Effector memory CD8-positive, alpha-beta T cell (primary cell): Measurements from ENCODE around the gene RABGGTB.
"Not testable (repeated sequence)": the region's sequence is repeated elsewhere in the genome, so short reads cannot be mapped to it uniquely, and the experiment has no call there.

ENCODE experiments used
- ATAC-seq: fragments of 150-1000 bp; cut with Tn5 transposase; replicated peaks from 2 replicates; pipeline ENCODE4 v1.10.0; 2021; ENCODE audit warnings: mild to moderate bottlenecking, moderate library complexity
- DNase-seq, 3 experiments: peaks; one replicate each; pipeline ENCODE4 v3.0.0; 2021
- H3K27ac Mint-ChIP-seq, 2 donors: one replicate each; pipeline ENCODE4 v1.8.0; 2022; ENCODE audit warnings: mild to moderate bottlenecking in 2 of 2, mixed read lengths in 2 of 2, moderate library complexity in 2 of 2
- H3K27me3 Mint-ChIP-seq, 2 donors: one replicate each; pipeline ENCODE4 v1.8.0; 2022; ENCODE audit warnings: mixed read lengths in 2 of 2
- H3K36me3 Mint-ChIP-seq: one replicate; pipeline ENCODE4 v1.8.0; 2022; ENCODE audit warnings: mild to moderate bottlenecking, moderate library complexity, mixed read lengths; ENCODE audit not compliant: insufficient read depth
- H3K4me1 Mint-ChIP-seq, 2 donors: one replicate each; pipeline ENCODE4 v1.8.0; 2022; ENCODE audit warnings: low read depth in 2 of 2, mixed read lengths in 2 of 2
- H3K4me3 Mint-ChIP-seq, 2 donors: one replicate each; pipeline ENCODE4 v1.8.0; 2022; ENCODE audit warnings: mild to moderate bottlenecking in 2 of 2, mixed read lengths in 2 of 2, moderate library complexity in 2 of 2
- H3K9me3 Mint-ChIP-seq, 2 donors: one replicate each; pipeline ENCODE4 v1.8.0; 2022; ENCODE audit warnings: mixed read lengths in 2 of 2
- total RNA-seq, 9 experiments: gene quantifications; one replicate each; lab custom pipeline; 2026; lab: John Stamatoyannopoulos, UW

Gene RABGGTB
- 107 to 353 (median 218) reads per million in 9 experiments for total RNA-seq

DNA sequence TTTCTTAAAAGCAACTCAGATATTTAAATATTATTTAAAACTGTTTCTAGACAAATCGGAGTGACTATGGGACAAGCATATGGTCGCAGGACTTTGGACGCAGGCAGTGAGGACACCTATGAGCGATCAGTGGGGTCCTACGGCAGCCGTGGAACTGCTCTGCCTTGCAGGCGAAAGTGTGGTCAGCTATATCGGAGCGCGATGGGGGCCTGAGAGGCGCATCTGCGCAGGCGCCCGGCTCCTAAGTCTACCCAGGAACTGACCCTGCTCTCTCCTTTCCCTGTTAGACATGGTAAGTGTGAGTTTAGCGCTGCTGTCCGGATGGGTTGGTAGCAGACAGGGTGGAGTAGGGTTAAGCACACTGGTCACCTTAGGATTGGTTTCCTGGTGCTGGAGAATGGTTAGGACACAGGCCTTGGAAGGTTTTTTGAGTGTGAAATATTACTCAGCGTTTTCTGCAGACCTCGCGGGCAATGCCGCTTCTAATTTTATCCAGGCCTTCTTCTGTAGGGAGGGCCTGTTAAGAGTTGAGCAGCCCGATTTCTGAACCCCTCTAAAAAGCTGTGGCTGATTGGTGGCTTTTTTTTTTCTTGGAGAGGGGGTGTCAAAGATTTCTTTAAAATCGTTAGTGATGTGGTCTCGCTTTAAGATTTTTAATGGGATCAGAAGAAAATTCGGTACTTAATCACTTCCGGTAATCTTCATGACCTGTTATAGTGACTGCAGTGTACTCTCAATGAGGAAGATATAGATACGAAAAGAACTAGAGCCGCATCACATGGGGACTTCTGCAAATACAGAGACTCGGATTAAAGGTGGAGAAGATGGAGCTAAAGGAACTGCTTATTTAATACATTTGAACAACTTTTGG is at the start of gene RABGGTB:
RABGGTB (plus strand) TSS at position 274 of the 871 bp plus-strand sequence; CDS start at position 290, 16 bp downstream.
- H3K4me1 Mint-ChIP-seq = peaks cover 34 to 60% of the 10 kb centered on the region in 2 donors
- ATAC-seq = peak; percentile 84

DNA sequence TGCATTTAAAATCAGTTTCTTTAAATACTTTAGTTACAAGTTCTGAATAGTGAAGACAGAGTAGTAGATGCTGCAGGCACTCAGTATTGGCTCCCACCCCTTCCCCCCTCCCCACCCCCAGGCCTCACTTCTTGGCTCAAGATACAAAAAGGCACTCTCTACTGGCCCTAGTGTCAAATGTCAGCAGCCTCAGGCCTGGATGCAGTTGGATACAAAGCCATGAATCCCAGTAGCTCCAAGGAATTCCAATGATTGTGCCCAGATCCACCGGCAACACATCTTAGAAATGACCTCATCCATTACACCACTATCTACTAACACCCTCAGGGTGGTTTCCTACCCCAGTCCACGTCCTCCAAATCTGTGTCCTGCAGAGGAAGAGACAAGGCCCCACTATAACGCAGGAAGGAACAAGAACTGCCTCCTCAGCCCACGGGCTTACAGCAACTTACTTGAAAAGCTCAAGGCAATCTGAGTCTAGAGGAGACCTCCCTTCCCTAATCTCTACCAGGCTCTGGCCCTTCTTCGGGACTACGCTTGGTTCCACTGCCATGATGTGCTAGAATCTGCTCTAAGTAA is 43.9 kb upstream of the RABGGTB start:
- H3K27ac Mint-ChIP-seq = no peak overlapping the region
- H3K4me3 Mint-ChIP-seq = no peak overlapping the region
- peaks cover 37% of the 10 kb centered on the region for H3K36me3 Mint-ChIP-seq

More for the DNA sequence above, at the start of gene RABGGTB:
- H3K27ac Mint-ChIP-seq = peak within 1 kb of the TSS; percentile 96
- no peaks in the 10 kb centered on the region for H3K27me3 Mint-ChIP-seq
- peak within 1 kb of the TSS; percentile 90 to 97 for H3K4me3 Mint-ChIP-seq
- peaks cover 59% of the 10 kb centered on the region for H3K36me3 Mint-ChIP-seq
- H3K9me3 Mint-ChIP-seq = no peaks in the 10 kb centered on the region
- peak; percentile 91 to 96 (median 94) for DNase-seq

DNA sequence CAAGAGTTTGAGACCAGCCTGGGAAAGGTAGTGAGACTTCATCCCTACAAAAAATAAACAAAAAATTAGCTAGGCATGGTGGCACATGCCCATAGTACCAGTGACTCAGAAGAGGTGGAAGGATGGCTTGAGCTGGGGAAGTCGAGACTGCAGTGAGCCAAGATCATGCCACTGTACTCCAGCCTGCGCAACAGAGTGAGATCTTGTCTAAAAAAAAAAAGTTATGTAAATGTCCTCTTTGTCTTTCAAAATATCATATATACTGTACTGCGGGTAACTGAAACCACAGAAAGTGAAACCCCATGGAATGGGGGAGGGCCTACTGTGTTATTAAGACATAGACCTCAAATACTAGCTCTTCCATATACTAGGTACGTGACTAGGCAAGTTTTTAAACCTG is 40.8 kb upstream of the RABGGTB start:
- ATAC-seq = no peak
- Mint-ChIP-seq H3K4me3 (no peak overlapping the region), H3K27ac (peak overlapping the region in 1 of 2 donors; percentile 58), H3K27me3 (no peaks in the 10 kb centered on the region), H3K36me3 (peaks cover 20% of the 10 kb centered on the region), H3K4me1 (peaks cover 0 to 3% of the 10 kb centered on the region in 2 donors), H3K9me3 (no peaks in the 10 kb centered on the region)
- DNase-seq = no peak

More for the DNA sequence above, 43.9 kb upstream of the RABGGTB start:
- peaks cover 0 to 3% of the 10 kb centered on the region in 2 donors for H3K4me1 Mint-ChIP-seq
- no peaks in the 10 kb centered on the region for H3K9me3 Mint-ChIP-seq
- ATAC-seq (no peak), DNase-seq (no peak)
- no peaks in the 10 kb centered on the region for H3K27me3 Mint-ChIP-seq

- not testable (repeated sequence) for ATAC-seq, H3K4me1 Mint-ChIP-seq, H3K4me3 Mint-ChIP-seq, H3K9me3 Mint-ChIP-seq, H3K27ac Mint-ChIP-seq, DNase-seq, H3K27me3 Mint-ChIP-seq
- peaks cover 20% of the 10 kb centered on the region for H3K36me3 Mint-ChIP-seq
These were observed 28.8 kb upstream of the RABGGTB start for GRCh38 chr1:75757210-75757609.

GRCh38 chr1:75758543-75758942 is 27.5 kb upstream of the RABGGTB start:
- not testable (repeated sequence) for H3K4me1 Mint-ChIP-seq, H3K27ac Mint-ChIP-seq, H3K4me3 Mint-ChIP-seq, H3K9me3 Mint-ChIP-seq, H3K27me3 Mint-ChIP-seq, ATAC-seq, DNase-seq
- H3K36me3 Mint-ChIP-seq = peaks cover 17% of the 10 kb centered on the region

DNA sequence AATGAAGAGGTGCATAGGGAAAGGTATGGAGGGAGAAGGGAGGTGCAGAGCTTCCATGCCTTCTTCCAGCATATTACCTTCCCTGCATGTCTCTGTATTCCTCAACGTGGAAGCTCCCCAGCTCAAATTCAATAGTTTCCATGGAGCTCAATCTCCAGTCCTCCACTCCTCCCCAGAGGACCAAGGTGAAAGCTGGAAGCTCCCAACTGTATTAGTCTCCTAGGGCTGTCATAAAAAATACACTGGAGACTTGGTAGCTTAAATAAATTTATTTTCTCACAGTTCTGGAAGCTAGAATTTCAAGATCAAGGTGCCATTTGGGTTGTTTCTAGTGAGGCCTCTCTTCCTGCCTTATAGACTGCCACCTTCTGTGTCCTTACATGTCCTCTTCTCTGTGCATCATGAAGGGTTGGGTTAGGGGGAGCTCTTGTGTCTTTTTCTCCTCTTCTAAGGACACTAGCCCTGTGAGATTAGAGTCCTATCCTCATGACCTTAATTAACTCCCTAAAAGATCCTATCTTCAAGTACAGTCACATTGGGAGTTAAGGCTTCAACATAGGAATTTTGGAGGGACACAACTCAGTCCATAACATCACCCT is 21.9 kb upstream of the RABGGTB start:
- no peaks in the 10 kb centered on the region for H3K4me1 Mint-ChIP-seq
- no peaks in the 10 kb centered on the region for H3K9me3 Mint-ChIP-seq
- no peak for DNase-seq
- H3K27me3 Mint-ChIP-seq = no peaks in the 10 kb centered on the region
- H3K27ac Mint-ChIP-seq = no peak overlapping the region
- H3K36me3 Mint-ChIP-seq = peaks cover 9% of the 10 kb centered on the region
- ATAC-seq = no peak
- H3K4me3 Mint-ChIP-seq = no peak overlapping the region

DNA sequence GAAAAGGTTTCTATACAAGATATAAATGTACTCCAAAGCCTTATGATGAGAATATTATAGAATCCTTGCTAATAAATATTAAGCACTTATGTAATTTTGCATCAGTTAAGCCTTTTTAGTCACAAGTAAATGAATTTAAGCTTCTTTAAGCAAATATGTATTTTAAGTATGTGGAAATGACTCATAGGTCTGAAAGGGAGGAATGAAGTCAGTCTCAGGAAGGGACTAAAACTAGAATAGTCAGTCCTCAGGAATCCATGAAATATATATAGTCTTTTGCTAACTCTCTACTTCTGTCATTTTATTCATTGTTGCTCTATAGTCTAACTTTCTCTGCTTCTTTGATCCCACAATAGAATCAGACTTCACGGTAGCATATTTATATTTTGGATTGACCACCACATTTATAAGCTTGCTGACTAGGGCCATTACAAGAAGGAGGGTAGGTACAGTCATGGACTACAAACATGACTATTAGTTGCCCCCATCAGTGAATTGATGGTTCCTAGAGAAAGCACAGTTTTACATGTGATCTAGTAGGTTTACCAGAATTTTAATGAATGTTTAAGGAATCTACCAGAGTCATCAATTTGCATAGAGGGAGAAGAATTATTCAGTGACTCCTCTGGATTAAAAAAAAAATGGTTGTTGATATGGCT is 20.2 kb upstream of the RABGGTB start:
- Mint-ChIP-seq H3K4me3 (no peak overlapping the region), H3K27me3 (no peaks in the 10 kb centered on the region), H3K9me3 (no peaks in the 10 kb centered on the region), H3K27ac (peak overlapping the region in 1 of 2 donors; percentile 80), H3K36me3 (peaks cover 9% of the 10 kb centered on the region), H3K4me1 (no peaks in the 10 kb centered on the region)
- DNase-seq (no peak), ATAC-seq (no peak)

DNA sequence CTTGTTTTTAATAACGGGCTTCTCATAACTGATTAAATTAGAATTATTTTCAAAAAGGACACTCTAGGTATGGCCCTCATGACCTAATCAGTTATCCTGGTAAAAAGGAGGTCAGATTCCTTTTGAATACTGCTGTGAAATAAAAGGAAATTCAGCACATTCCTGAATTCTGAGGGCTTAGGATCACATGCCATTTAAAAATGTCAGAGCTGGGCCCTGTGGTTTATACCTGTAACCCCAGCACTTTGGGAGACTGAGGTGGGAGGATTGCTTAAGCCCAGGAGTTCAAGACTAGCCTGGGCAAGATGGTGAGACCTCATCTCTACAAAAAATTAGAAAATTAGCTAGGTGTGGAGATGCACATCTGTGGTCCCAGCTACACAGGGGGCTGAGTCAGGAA is 18.0 kb upstream of the RABGGTB start:
- Mint-ChIP-seq H3K4me1 (no peaks in the 10 kb centered on the region), H3K27me3 (peaks cover 0 to 16% of the 10 kb centered on the region in 2 donors), H3K27ac (no peak overlapping the region), H3K36me3 (no peaks in the 10 kb centered on the region), H3K9me3 (no peaks in the 10 kb centered on the region), H3K4me3 (no peak overlapping the region)
- DNase-seq (no peak), ATAC-seq (no peak)

- H3K36me3 Mint-ChIP-seq = peaks cover 3% of the 10 kb centered on the region
- peaks cover 0 to 27% of the 10 kb centered on the region in 2 donors for H3K27me3 Mint-ChIP-seq
- ATAC-seq = no peak
- no peaks in the 10 kb centered on the region for H3K9me3 Mint-ChIP-seq
- H3K4me1 Mint-ChIP-seq = no peaks in the 10 kb centered on the region
- no peak overlapping the region for H3K4me3 Mint-ChIP-seq
- DNase-seq = no peak
- no peak overlapping the region for H3K27ac Mint-ChIP-seq
These were observed 15.3 kb upstream of the RABGGTB start for GRCh38 chr1:75770761-75771160.

- Mint-ChIP-seq H3K4me3 (no peak overlapping the region), H3K9me3 (no peaks in the 10 kb centered on the region), H3K27me3 (peaks cover 0 to 27% of the 10 kb centered on the region in 2 donors), H3K36me3 (peaks cover 4% of the 10 kb centered on the region), H3K4me1 (no peaks in the 10 kb centered on the region), H3K27ac (no peak overlapping the region)
- ATAC-seq (no peak), DNase-seq (no peak)
These were observed 14.1 kb upstream of the RABGGTB start for GRCh38 chr1:75771978-75772377.

GRCh38 chr1:75777812-75778211 is 8.2 kb upstream of the RABGGTB start:
- H3K36me3 Mint-ChIP-seq, DNase-seq, H3K9me3 Mint-ChIP-seq, H3K4me1 Mint-ChIP-seq, H3K27ac Mint-ChIP-seq, H3K4me3 Mint-ChIP-seq, ATAC-seq: not testable (repeated sequence)
- peaks cover 0 to 19% of the 10 kb centered on the region in 2 donors for H3K27me3 Mint-ChIP-seq

DNA sequence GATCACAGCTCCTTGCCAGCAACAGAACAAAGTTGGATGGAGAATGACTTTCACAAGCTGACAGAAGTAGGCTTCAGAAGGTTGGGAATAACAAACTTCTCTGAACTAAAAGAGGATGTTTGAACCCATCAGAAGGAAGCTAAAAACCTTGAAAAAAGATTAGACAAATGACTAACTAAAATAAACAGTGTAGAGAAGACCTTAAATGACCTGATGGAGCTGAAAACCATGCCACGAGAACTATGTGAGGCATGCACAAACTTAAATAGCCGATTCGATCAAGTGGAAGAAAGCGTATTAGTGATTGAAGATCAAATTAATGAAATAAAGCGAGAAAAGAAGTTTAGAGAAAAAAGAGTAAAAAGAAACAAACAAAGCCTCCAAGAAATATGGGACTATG is 7.4 kb upstream of the RABGGTB start:
- H3K27ac Mint-ChIP-seq, H3K36me3 Mint-ChIP-seq, H3K9me3 Mint-ChIP-seq, DNase-seq, H3K4me3 Mint-ChIP-seq, ATAC-seq, H3K4me1 Mint-ChIP-seq: not testable (repeated sequence)
- peaks cover 0 to 19% of the 10 kb centered on the region in 2 donors for H3K27me3 Mint-ChIP-seq

DNA sequence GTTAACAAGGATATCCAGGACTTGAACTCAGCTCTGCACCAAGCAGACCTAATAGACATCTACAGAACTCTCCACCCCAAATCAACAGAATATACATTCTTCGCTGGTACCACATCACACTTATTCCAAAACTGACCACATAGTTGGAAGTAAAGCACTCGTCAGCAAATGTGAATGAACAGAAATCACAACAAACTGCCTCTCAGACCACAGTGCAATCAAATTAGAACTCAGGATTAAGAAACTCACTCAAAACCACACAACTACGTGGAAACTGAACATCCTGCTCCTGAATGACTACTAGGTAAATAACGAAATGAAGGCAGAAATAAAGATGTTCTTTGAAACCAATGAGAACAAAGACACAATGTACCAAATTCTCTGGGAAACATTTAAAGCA is 5.9 kb upstream of the RABGGTB start:
- not testable (repeated sequence) for H3K27ac Mint-ChIP-seq, H3K4me3 Mint-ChIP-seq, H3K27me3 Mint-ChIP-seq, DNase-seq, ATAC-seq, H3K9me3 Mint-ChIP-seq
- Mint-ChIP-seq H3K36me3 (peaks cover 12% of the 10 kb centered on the region), H3K4me1 (peaks cover 2 to 14% of the 10 kb centered on the region in 2 donors)
